SU-DHL-6 (cell line): ENCODE results near the gene PPP1R8.

Source experiments
- H2AFZ ChIP-seq: fragments of 200-600 bp; sonication (generic); 2 replicates; pipeline ENCODE4 v1.6.1; 2014; ENCODE audit warnings: low read depth, mild to moderate bottlenecking, moderate library complexity, mixed read lengths, antibody characterized with exemption, low read length; ENCODE audit not compliant: severe bottlenecking
- H3F3A ChIP-seq: fragments of 200-600 bp; shearing (Covaris generic); 2 replicates; pipeline ENCODE4 v1.6.0; 2016; ENCODE audit warnings: antibody characterized with exemption, mild to moderate bottlenecking; ENCODE audit not compliant: insufficient read depth
- H3K27ac ChIP-seq: fragments of 200-600 bp; sonication (generic); 2 replicates; pipeline ENCODE4 v1.5.1; 2016; ENCODE audit warnings: low read depth, mild to moderate bottlenecking, low read length, moderate library complexity, mixed read lengths
- H3K27me3 ChIP-seq: fragments of 200-600 bp; sonication (generic), shearing (Covaris generic); 2 replicates; pipeline ENCODE4 v1.6.0; 2014; ENCODE audit warnings: mild to moderate bottlenecking, low read length
- H3K36me3 ChIP-seq: fragments of 200-600 bp; sonication (generic); 2 replicates; pipeline ENCODE4 v1.6.1; 2014; ENCODE audit warnings: mild to moderate bottlenecking, low read length, mixed read lengths
- H3K4me2 ChIP-seq: fragments of 300-600, 200-600 bp; shearing (Covaris generic), sonication (generic); 2 replicates; pipeline ENCODE4 v1.6.0; 2014; ENCODE audit warnings: low read length, low read depth, mild to moderate bottlenecking; ENCODE audit not compliant: poor library complexity, severe bottlenecking
- H3K4me3 ChIP-seq: fragments of 200-600 bp; sonication (generic); 2 replicates; pipeline ENCODE4 v1.5.1; 2014; ENCODE audit warnings: antibody characterized with exemption, low read length, mild to moderate bottlenecking, mixed read lengths; ENCODE audit not compliant: insufficient read depth, poor library complexity, severe bottlenecking
- H3K79me2 ChIP-seq: fragments of 200-600 bp; sonication (generic); 2 replicates; pipeline ENCODE4 v1.6.1; 2014; ENCODE audit warnings: mild to moderate bottlenecking, low read length, moderate library complexity; ENCODE audit not compliant: insufficient read depth
- H3K9ac ChIP-seq: fragments of 200-600 bp; sonication (generic); 2 replicates; pipeline ENCODE4 v1.7.0; 2014; ENCODE audit warnings: mild to moderate bottlenecking, low read length
- H3K9me2 ChIP-seq: fragments of 200-600 bp; sonication (generic); replicated peaks from 2 replicates; pipeline ENCODE4 v1.6.1; 2014; ENCODE audit warnings: low read length; ENCODE audit not compliant: insufficient read depth
- H3K9me3 ChIP-seq: fragments of 200-600 bp; sonication (generic); 2 replicates; pipeline ENCODE4 v1.6.1; 2014; ENCODE audit warnings: low read length, mixed read lengths; ENCODE audit not compliant: insufficient read depth
- H4K20me1 ChIP-seq: fragments of 200-600 bp; sonication (generic); 2 replicates; pipeline ENCODE4 v1.6.1; 2014; ENCODE audit warnings: low read depth, mild to moderate bottlenecking, antibody characterized with exemption, low read length, moderate library complexity, mixed read lengths
- CTCF ChIP-seq: fragments of 200-600 bp; sonication (generic); IDR thresholded peaks from one replicate; pipeline ENCODE4 v1.5.1; 2017; ENCODE audit warnings: antibody characterized with exemption, mild to moderate bottlenecking, low read length, moderate library complexity; ENCODE audit not compliant: insufficient read depth, poor library complexity, severe bottlenecking
- EZH2phosphoT487 ChIP-seq: fragments of 200-600 bp; sonication (generic), shearing (Covaris generic); conservative IDR thresholded peaks from 2 replicates; pipeline ENCODE4 v1.6.1; 2018; ENCODE audit warnings: mild to moderate bottlenecking, antibody characterized with exemption, low read length, moderate library complexity, mixed read lengths

PPP1R8 gene

GRCh38 chr1:27879374-27880082, 48.9 kb downstream of the PPP1R8 start:
- Histone ChIP-seq H3K9me3 (no peaks in the 10 kb centered on the region), H3K27ac (no peak overlapping the region), H3K36me3 (no peaks in the 10 kb centered on the region), H3K9ac (no peak overlapping the region), H3K79me2 (no peaks in the 10 kb centered on the region), H3K27me3 (no peaks in the 10 kb centered on the region), H3K4me3 (no peak overlapping the region), H3F3A (no peaks in the 10 kb centered on the region), H3K4me2 (no peak overlapping the region), H3K9me2 (no peaks in the 10 kb centered on the region), H4K20me1 (no peaks in the 10 kb centered on the region), H2AFZ (no peak overlapping the region)
- no peak for TF ChIP-seq EZH2phosphoT487
- TF ChIP-seq CTCF: no peak

- Histone ChIP-seq H3K4me3 (no peak overlapping the region), H3K9me3 (no peaks in the 10 kb centered on the region), H3K9me2 (no peaks in the 10 kb centered on the region), H3K9ac (no peak overlapping the region), H3F3A (no peaks in the 10 kb centered on the region), H3K4me2 (no peak overlapping the region), H3K27ac (no peak overlapping the region), H3K27me3 (no peaks in the 10 kb centered on the region), H4K20me1 (no peaks in the 10 kb centered on the region), H3K36me3 (no peaks in the 10 kb centered on the region), H2AFZ (no peak overlapping the region), H3K79me2 (no peaks in the 10 kb centered on the region)
- TF ChIP-seq EZH2phosphoT487 (no peak), CTCF (no peak)
These were observed 51.9 kb downstream of the PPP1R8 start for GRCh38 chr1:27882543-27882903.

GRCh38 chr1:27883536-27883935, 53.0 kb downstream of the PPP1R8 start:
- H3K4me2 ChIP-seq: no peak overlapping the region
- H3K9me2 ChIP-seq: no peaks in the 10 kb centered on the region
- H3K27ac ChIP-seq: no peak overlapping the region
- no peaks in the 10 kb centered on the region for H3K9me3 ChIP-seq
- TF ChIP-seq CTCF (no peak), EZH2phosphoT487 (no peak)
- H3K27me3 ChIP-seq: no peaks in the 10 kb centered on the region
- no peaks in the 10 kb centered on the region for H3K36me3 ChIP-seq
- H3K4me3 ChIP-seq: no peak overlapping the region
- no peaks in the 10 kb centered on the region for H3K79me2 ChIP-seq
- no peaks in the 10 kb centered on the region for H3F3A ChIP-seq
- no peak overlapping the region for H3K9ac ChIP-seq
- no peaks in the 10 kb centered on the region for H4K20me1 ChIP-seq
- no peak overlapping the region for H2AFZ ChIP-seq
